ENCODE data around the gene MASP1. TPM values are rescaled to one million over a fixed set of nuclear protein-coding genes. Genes with fewer than 3 reads are reported as not detected.

Gene MASP1
- polyA plus RNA-seq, 1 donor from 2014 or later: 0.19 TPM

GRCh38 chr3:187185759-187186158, 105.8 kb downstream of the MASP1 start:
- no peaks in the 10 kb centered on the region for H3K36me3 ChIP-seq (ENCODE audit: insufficient read depth, low read length)
- no peak overlapping the region for H3K9ac ChIP-seq (ENCODE audit: low read length)
- H3K79me2 ChIP-seq (replicated peaks; ENCODE audit: insufficient read depth, low read length): no peaks in the 10 kb centered on the region
- H3F3A ChIP-seq (ENCODE audit: insufficient read depth, low read length, poor library complexity, severe bottlenecking): no peaks in the 10 kb centered on the region
- H2AFZ ChIP-seq (ENCODE audit: low read depth, low read length): no peak overlapping the region
- H3K9me2 ChIP-seq (ENCODE audit: insufficient read depth, low read length): no peaks in the 10 kb centered on the region
- H3K27me3 ChIP-seq (ENCODE audit: insufficient read depth, low read depth, low read length): no peaks in the 10 kb centered on the region
- TF ChIP-seq SMC3 (conservative IDR thresholded peaks at IDR 0.05; ENCODE audit: poor library complexity) (no peak), MXI1 (conservative IDR thresholded peaks at IDR 0.05; ENCODE audit: poor library complexity, severe bottlenecking) (no peak), POLR2AphosphoS5 (IDR thresholded peaks at IDR 0.05) (no peak), EZH2 (IDR thresholded peaks at IDR 0.05; ENCODE audit: borderline replicate concordance, insufficient read depth, low read length, poor library complexity, severe bottlenecking) (no peak), TAF1 (IDR thresholded peaks at IDR 0.05; ENCODE audit: low read depth) (no peak), RAD21 (conservative IDR thresholded peaks at IDR 0.05) (no peak), EP300 (conservative IDR thresholded peaks at IDR 0.05; ENCODE audit: poor library complexity, severe bottlenecking) (no peak)
- TF ChIP-seq, protein P1, sequence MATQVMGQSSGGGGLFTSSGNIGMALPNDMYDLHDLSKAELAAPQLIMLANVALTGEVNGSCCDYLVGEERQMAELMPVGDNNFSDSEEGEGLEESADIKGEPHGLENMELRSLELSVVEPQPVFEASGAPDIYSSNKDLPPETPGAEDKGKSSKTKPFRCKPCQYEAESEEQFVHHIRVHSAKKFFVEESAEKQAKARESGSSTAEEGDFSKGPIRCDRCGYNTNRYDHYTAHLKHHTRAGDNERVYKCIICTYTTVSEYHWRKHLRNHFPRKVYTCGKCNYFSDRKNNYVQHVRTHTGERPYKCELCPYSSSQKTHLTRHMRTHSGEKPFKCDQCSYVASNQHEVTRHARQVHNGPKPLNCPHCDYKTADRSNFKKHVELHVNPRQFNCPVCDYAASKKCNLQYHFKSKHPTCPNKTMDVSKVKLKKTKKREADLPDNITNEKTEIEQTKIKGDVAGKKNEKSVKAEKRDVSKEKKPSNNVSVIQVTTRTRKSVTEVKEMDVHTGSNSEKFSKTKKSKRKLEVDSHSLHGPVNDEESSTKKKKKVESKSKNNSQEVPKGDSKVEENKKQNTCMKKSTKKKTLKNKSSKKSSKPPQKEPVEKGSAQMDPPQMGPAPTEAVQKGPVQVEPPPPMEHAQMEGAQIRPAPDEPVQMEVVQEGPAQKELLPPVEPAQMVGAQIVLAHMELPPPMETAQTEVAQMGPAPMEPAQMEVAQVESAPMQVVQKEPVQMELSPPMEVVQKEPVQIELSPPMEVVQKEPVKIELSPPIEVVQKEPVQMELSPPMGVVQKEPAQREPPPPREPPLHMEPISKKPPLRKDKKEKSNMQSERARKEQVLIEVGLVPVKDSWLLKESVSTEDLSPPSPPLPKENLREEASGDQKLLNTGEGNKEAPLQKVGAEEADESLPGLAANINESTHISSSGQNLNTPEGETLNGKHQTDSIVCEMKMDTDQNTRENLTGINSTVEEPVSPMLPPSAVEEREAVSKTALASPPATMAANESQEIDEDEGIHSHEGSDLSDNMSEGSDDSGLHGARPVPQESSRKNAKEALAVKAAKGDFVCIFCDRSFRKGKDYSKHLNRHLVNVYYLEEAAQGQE (IDR thresholded peaks at IDR 0.05; ENCODE audit: borderline replicate concordance): no peak
- TF ChIP-seq, protein P2, sequence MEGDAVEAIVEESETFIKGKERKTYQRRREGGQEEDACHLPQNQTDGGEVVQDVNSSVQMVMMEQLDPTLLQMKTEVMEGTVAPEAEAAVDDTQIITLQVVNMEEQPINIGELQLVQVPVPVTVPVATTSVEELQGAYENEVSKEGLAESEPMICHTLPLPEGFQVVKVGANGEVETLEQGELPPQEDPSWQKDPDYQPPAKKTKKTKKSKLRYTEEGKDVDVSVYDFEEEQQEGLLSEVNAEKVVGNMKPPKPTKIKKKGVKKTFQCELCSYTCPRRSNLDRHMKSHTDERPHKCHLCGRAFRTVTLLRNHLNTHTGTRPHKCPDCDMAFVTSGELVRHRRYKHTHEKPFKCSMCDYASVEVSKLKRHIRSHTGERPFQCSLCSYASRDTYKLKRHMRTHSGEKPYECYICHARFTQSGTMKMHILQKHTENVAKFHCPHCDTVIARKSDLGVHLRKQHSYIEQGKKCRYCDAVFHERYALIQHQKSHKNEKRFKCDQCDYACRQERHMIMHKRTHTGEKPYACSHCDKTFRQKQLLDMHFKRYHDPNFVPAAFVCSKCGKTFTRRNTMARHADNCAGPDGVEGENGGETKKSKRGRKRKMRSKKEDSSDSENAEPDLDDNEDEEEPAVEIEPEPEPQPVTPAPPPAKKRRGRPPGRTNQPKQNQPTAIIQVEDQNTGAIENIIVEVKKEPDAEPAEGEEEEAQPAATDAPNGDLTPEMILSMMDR (IDR thresholded peaks at IDR 0.05; ENCODE audit: poor library complexity, severe bottlenecking): no peak
- H3K9me3 ChIP-seq (ENCODE audit: low read length): no peaks in the 10 kb centered on the region
- no peak overlapping the region for H3K4me2 ChIP-seq (ENCODE audit: low read length)
- H3K27ac ChIP-seq (ENCODE audit: low read length): no peak overlapping the region
- H4K20me1 ChIP-seq (ENCODE audit: insufficient read depth): no peaks in the 10 kb centered on the region
- H3K4me3 ChIP-seq (ENCODE audit: low read length): no peak overlapping the region

Other genes with a start within 250 kb of the MASP1 start
- 9.8 and 19.9 TPM in 2 replicates for gene RPL39L, start 152.2 kb downstream of the MASP1 start, polyA plus RNA-seq
- gene RTP1, start 94.3 kb downstream of the MASP1 start, polyA plus RNA-seq: 2.0 and 2.3 TPM in 2 replicates
- not detected in 2 replicates for gene RTP4, start 76.6 kb upstream of the MASP1 start, polyA plus RNA-seq

All from neural cell (in vitro differentiated cells).